H9 (cell line): ENCODE data around the gene C12orf57. TPM values are rescaled to one million over a fixed set of nuclear protein-coding genes. Genes with fewer than 3 reads are reported as not detected.

Experiments used
- DNase-seq: peaks from one replicate; pipeline ENCODE4 v3.0.0-alpha.2; 2017
- H2AFZ ChIP-seq: one replicate; pipeline ENCODE4 v1.6.1; 2013; ENCODE audit warnings: mild to moderate bottlenecking, low read length, control low read depth, moderate library complexity
- H2AK5ac ChIP-seq: 2 replicates; pipeline ENCODE4 v1.6.1; 2013; ENCODE audit warnings: low read length, control low read depth, mixed read lengths; ENCODE audit not compliant: insufficient read length
- H2BK120ac ChIP-seq: one replicate; pipeline ENCODE4 v1.6.1; 2013; ENCODE audit warnings: low read depth, mild to moderate bottlenecking, low read length, control low read depth, inconsistent platforms; ENCODE audit not compliant: poor library complexity, severe bottlenecking
- H2BK12ac ChIP-seq: 2 replicates; pipeline ENCODE4 v1.6.1; 2013; ENCODE audit warnings: low read length, control low read depth, mixed read lengths, low read depth; ENCODE audit not compliant: insufficient read length
- H2BK15ac ChIP-seq: 2 replicates; pipeline ENCODE4 v1.6.1; 2013; ENCODE audit warnings: low read depth, low read length, control low read depth
- H2BK20ac ChIP-seq: one replicate; pipeline ENCODE4 v1.6.1; 2013; ENCODE audit warnings: low read depth, mild to moderate bottlenecking, low read length, control low read depth, inconsistent platforms; ENCODE audit not compliant: poor library complexity, severe bottlenecking
- H2BK5ac ChIP-seq: 2 replicates; pipeline ENCODE4 v1.6.1; 2013; ENCODE audit warnings: low read length, control low read depth, mixed read lengths; ENCODE audit not compliant: insufficient read length
- H3K14ac ChIP-seq: 2 replicates; pipeline ENCODE4 v1.6.1; 2013; ENCODE audit warnings: low read length, control low read depth; ENCODE audit not compliant: insufficient read depth
- H3K18ac ChIP-seq: 2 replicates; pipeline ENCODE4 v1.6.1; 2013; ENCODE audit warnings: low read depth, mild to moderate bottlenecking, mixed read lengths, low read length, control low read depth; ENCODE audit not compliant: insufficient read length
- H3K23ac ChIP-seq: 2 replicates; pipeline ENCODE4 v1.6.1; 2013; ENCODE audit warnings: low read length, control low read depth, mixed read lengths, low read depth; ENCODE audit not compliant: insufficient read length
- H3K23me2 ChIP-seq: 2 replicates; pipeline ENCODE4 v1.6.1; 2013; ENCODE audit warnings: low read depth, mild to moderate bottlenecking, mixed read lengths, low read length, control low read depth; ENCODE audit not compliant: insufficient read length, poor library complexity, severe bottlenecking
- H3K27ac ChIP-seq: 2 replicates; pipeline ENCODE4 v1.5.1; 2013; ENCODE audit warnings: low read length, control low read depth, mixed read lengths, low read depth; ENCODE audit not compliant: insufficient read length
- H3K27me3 ChIP-seq: 2 replicates; pipeline ENCODE4 v1.6.1; 2013; ENCODE audit warnings: low read length, control low read depth, inconsistent platforms; ENCODE audit not compliant: insufficient read depth
- H3K4ac ChIP-seq: 2 replicates; pipeline ENCODE4 v1.6.1; 2013; ENCODE audit warnings: low read depth, mild to moderate bottlenecking, control low read depth, inconsistent platforms, low read length, moderate library complexity
- H3K4me1 ChIP-seq: 2 replicates; pipeline ENCODE4 v1.6.1; 2013; ENCODE audit warnings: low read length, control low read depth, inconsistent platforms; ENCODE audit not compliant: insufficient read depth
- H3K4me2 ChIP-seq: 2 replicates; pipeline ENCODE4 v1.6.1; 2013; ENCODE audit warnings: low read length, control low read depth, mixed read lengths; ENCODE audit not compliant: insufficient read length, insufficient read depth
- H3K56ac ChIP-seq: 2 replicates; pipeline ENCODE4 v1.6.1; 2013; ENCODE audit warnings: low read depth, mild to moderate bottlenecking, mixed read lengths, low read length, control low read depth; ENCODE audit not compliant: insufficient read length
- H3K79me1 ChIP-seq: 2 replicates; pipeline ENCODE4 v1.6.1; 2013; ENCODE audit warnings: low read depth, mild to moderate bottlenecking, moderate library complexity, low read length, control low read depth, inconsistent platforms; ENCODE audit not compliant: insufficient read depth, poor library complexity, severe bottlenecking
- H3K79me2 ChIP-seq: 2 replicates; pipeline ENCODE4 v1.6.1; 2013; ENCODE audit warnings: low read length, control low read depth, inconsistent platforms; ENCODE audit not compliant: insufficient read depth
- H3K9ac ChIP-seq: 2 replicates; pipeline ENCODE4 v1.6.1; 2013; ENCODE audit warnings: low read length, control low read depth, mixed read lengths; ENCODE audit not compliant: insufficient read length; ENCODE audit errors: extremely low read depth
- H3K9me3 ChIP-seq: one replicate; pipeline ENCODE4 v1.6.1; 2013; ENCODE audit warnings: low read depth, low read length, inconsistent platforms; ENCODE audit not compliant: control insufficient read depth
- H3T11ph ChIP-seq: one replicate; pipeline ENCODE4 v1.6.1; 2013; ENCODE audit warnings: mild to moderate bottlenecking, low read length, control low read depth, inconsistent platforms
- H4K20me1 ChIP-seq: one replicate; pipeline ENCODE4 v1.6.1; 2013; ENCODE audit not compliant: control insufficient read depth, insufficient read length, insufficient read depth
- H4K5ac ChIP-seq: 2 replicates; pipeline ENCODE4 v1.6.1; 2013; ENCODE audit warnings: low read depth, mild to moderate bottlenecking, mixed read lengths, low read length, control low read depth; ENCODE audit not compliant: insufficient read length
- H4K8ac ChIP-seq: replicated peaks from 2 replicates; pipeline ENCODE4 v1.6.1; 2013; ENCODE audit warnings: low read length, control low read depth, mixed read lengths, low read depth; ENCODE audit not compliant: insufficient read length
- H4K91ac ChIP-seq: 2 replicates; pipeline ENCODE4 v1.6.1; 2013; ENCODE audit warnings: low read depth, mild to moderate bottlenecking, moderate library complexity, mixed read lengths, low read length, control low read depth; ENCODE audit not compliant: insufficient read length
- H3K27ac Mint-ChIP-seq, 3 experiments: 2 replicates in 2 of 3; 3 replicates in 1 of 3; pipeline ENCODE4 v1.8.0; 2020 to 2021; ENCODE audit warnings: mixed read lengths in 3 of 3, mild to moderate bottlenecking in 1 of 3, moderate library complexity in 1 of 3
- H3K27me3 Mint-ChIP-seq: 2 replicates; pipeline ENCODE4 v1.8.0; 2021; ENCODE audit warnings: low read depth, mild to moderate bottlenecking, moderate library complexity, mixed read lengths
- H3K36me3 Mint-ChIP-seq, 3 experiments: 2 replicates in 2 of 3; 3 replicates in 1 of 3; pipeline ENCODE4 v1.8.0; 2020 to 2021; ENCODE audit warnings: low read depth in 3 of 3, mixed read lengths in 3 of 3; ENCODE audit not compliant: insufficient read depth in 1 of 3
- H3K4me1 Mint-ChIP-seq, 2 experiments: 2 replicates each; pipeline ENCODE4 v1.8.0; 2020; ENCODE audit warnings: mixed read lengths in 2 of 2
- H3K4me3 Mint-ChIP-seq, 2 experiments: 2 replicates in 1 of 2; 3 replicates in 1 of 2; pipeline ENCODE4 v1.8.0; 2020 to 2021; ENCODE audit warnings: mild to moderate bottlenecking in 2 of 2, mixed read lengths in 2 of 2, moderate library complexity in 1 of 2
- H3K9me3 Mint-ChIP-seq, 2 experiments: 2 replicates in 1 of 2; 3 replicates in 1 of 2; pipeline ENCODE4 v1.8.0; 2020; ENCODE audit warnings: mild to moderate bottlenecking in 2 of 2, mixed read lengths in 2 of 2, moderate library complexity in 1 of 2
- CTCF ChIP-seq: fragments of 200-600 bp; sonication (generic); conservative IDR thresholded peaks from 3 replicates; pipeline ENCODE4 v1.8.0; 2021; ENCODE audit warnings: antibody characterized with exemption, mild to moderate bottlenecking
- WGBS: extraction: QIAGEN DNeasy Blood & Tissue Kit; methylation state at CpG from one replicate; pipeline ENCODE4 v1.1.7; 2013; ENCODE audit warnings: missing lambda C conversion rate, low lambda C conversion rate, mixed read lengths; ENCODE audit not compliant: insufficient read length; ENCODE audit errors: extremely low coverage; 5-methylcytosine and 5-hydroxymethylcytosine counted together
- total RNA-seq: library from RNA; stranded (reverse); gene quantifications from 2 replicates; pipeline ENCODE4 v1.2.1, GENCODE V29; 2021

Gene C12orf57
- total RNA-seq, 1 experiment from 2014 or later = 195 TPM

GRCh38 chr12:6954316-6955107 lies 10.7 kb downstream of the C12orf57 start:
- Histone ChIP-seq H3K23me2 (no peaks in the 10 kb centered on the region), H4K8ac (no peak overlapping the region), H3K79me2 (no peaks in the 10 kb centered on the region), H3K56ac (no peak overlapping the region), H2BK120ac (no peak overlapping the region), H3K9me3 (no peaks in the 10 kb centered on the region), H3K4ac (no peak overlapping the region), H2AFZ (no peak overlapping the region), H3K18ac (no peak overlapping the region), H2BK15ac (no peak overlapping the region), H3K4me1 (peaks cover 2% of the 10 kb centered on the region; the same call in 1 of the 2 replicates), H3K4me2 (no peak overlapping the region), H3K9ac (no peak overlapping the region), H3K23ac (no peak overlapping the region), H3K27ac (no peak overlapping the region), H4K5ac (no peak overlapping the region), H3T11ph (no peak overlapping the region), H3K79me1 (no peaks in the 10 kb centered on the region), H4K20me1 (no peaks in the 10 kb centered on the region), H2BK5ac (no peak overlapping the region), H2BK12ac (no peak overlapping the region), H2AK5ac (no peak overlapping the region), H4K91ac (no peak overlapping the region), H3K27me3 (no peaks in the 10 kb centered on the region), H2BK20ac (no peak overlapping the region), H3K14ac (no peak overlapping the region)
- no peak for DNase-seq
- Mint-ChIP-seq H3K27me3 (no peaks in the 10 kb centered on the region; the same call in 1 of the 2 replicates), H3K4me1 (peaks cover 19 to 33% of the 10 kb centered on the region in 2 experiments), H3K27ac (peak overlapping the region; percentile 40 to 65 (median 49); a peak in 4 of 7 replicates), H3K4me3 (no peak overlapping the region), H3K9me3 (no peaks in the 10 kb centered on the region), H3K36me3 (peaks cover 0 to 6% (median 0%) of the 10 kb centered on the region in 3 experiments; a peak in 4 of 7 replicates)
- WGBS = no CpG with 5 or more reads among the region's 21 CpGs
- no peak for TF ChIP-seq CTCF
